ENCODE measurements around the gene STEAP1B. TPM values are rescaled to one million over a fixed set of nuclear protein-coding genes. Genes with fewer than 3 reads are reported as not detected.

The STEAP1B gene
- total RNA-seq, 1 experiment from 2014 or later = 3.2 TPM

GRCh38 chr7:22427855-22428254 is 72.1 kb downstream of the STEAP1B start:
- no peaks in the 10 kb centered on the region for H3K79me2 ChIP-seq (ENCODE audit: insufficient read depth, low read length)
- no peak overlapping the region for H3K56ac ChIP-seq (ENCODE audit: insufficient read length, low read depth, low read length)
- Mint-ChIP-seq H3K27me3 (ENCODE audit: low read depth) (no peaks in the 10 kb centered on the region), H3K27ac (no peak overlapping the region), H3K36me3 (ENCODE audit: insufficient read depth in 1 of 3, low read depth in 3 of 3) (0 out of 7 replicates have a peak, but pooled peaks cover 0 to 1% (median 0%) of the 10 kb centered on the region in 3 experiments), H3K4me3 (no peak overlapping the region), H3K4me1 (peaks cover 16 to 17% of the 10 kb centered on the region in 2 experiments), H3K9me3 (no peaks in the 10 kb centered on the region)
- H3K9me3 ChIP-seq (ENCODE audit: control insufficient read depth, low read depth, low read length) = no peaks in the 10 kb centered on the region
- no peaks in the 10 kb centered on the region for H4K20me1 ChIP-seq (ENCODE audit: control insufficient read depth, insufficient read depth, insufficient read length)
- H3K4me2 ChIP-seq (ENCODE audit: insufficient read depth, insufficient read length, low read length) = no peak overlapping the region
- WGBS (ENCODE audit: extremely low coverage, insufficient read length, low lambda C conversion rate) = no CpG with 5 or more reads among the region's 2 CpGs
- H3K23me2 ChIP-seq (ENCODE audit: insufficient read length, low read depth, low read length, poor library complexity, severe bottlenecking) = no peaks in the 10 kb centered on the region
- no peak for TF ChIP-seq CTCF (conservative IDR thresholded peaks at IDR 0.05)
- H2BK15ac ChIP-seq (ENCODE audit: low read depth, low read length) = no peak overlapping the region
- no peak overlapping the region for H4K5ac ChIP-seq (ENCODE audit: insufficient read length, low read depth, low read length)
- no peak overlapping the region for H3K18ac ChIP-seq (ENCODE audit: insufficient read length, low read depth, low read length)
- H2AK5ac ChIP-seq (ENCODE audit: insufficient read length, low read length) = no peak overlapping the region
- no peak for DNase-seq
- H2BK20ac ChIP-seq (ENCODE audit: low read depth, low read length, poor library complexity, severe bottlenecking) = no peak overlapping the region
- no peaks in the 10 kb centered on the region for H3K79me1 ChIP-seq (ENCODE audit: insufficient read depth, low read depth, low read length, poor library complexity, severe bottlenecking)
- H2AFZ ChIP-seq (ENCODE audit: low read length) = no peak overlapping the region
- H3K4me1 ChIP-seq (ENCODE audit: insufficient read depth, low read length) = no peaks in the 10 kb centered on the region; the same call in 1 of the 2 replicates
- H4K91ac ChIP-seq (ENCODE audit: insufficient read length, low read depth, low read length) = no peak overlapping the region
- H3K27me3 ChIP-seq (ENCODE audit: insufficient read depth, low read length) = no peaks in the 10 kb centered on the region
- no peak overlapping the region for H2BK5ac ChIP-seq (ENCODE audit: insufficient read length, low read length)
- H3K4ac ChIP-seq (ENCODE audit: low read depth, low read length) = no peak overlapping the region
- no peak overlapping the region for H3K9ac ChIP-seq (ENCODE audit: extremely low read depth, insufficient read length, low read length)
- H4K8ac ChIP-seq (replicated peaks; ENCODE audit: insufficient read length, low read depth, low read length) = no peak overlapping the region
- H3K23ac ChIP-seq (ENCODE audit: insufficient read length, low read depth, low read length) = no peak overlapping the region
- H2BK12ac ChIP-seq (ENCODE audit: insufficient read length, low read depth, low read length) = no peak overlapping the region
- no peak overlapping the region for H3K27ac ChIP-seq (ENCODE audit: insufficient read length, low read depth, low read length)
- no peak overlapping the region for H3T11ph ChIP-seq (ENCODE audit: low read length)
- H3K14ac ChIP-seq (ENCODE audit: insufficient read depth, low read length) = no peak overlapping the region
- no peak overlapping the region for H2BK120ac ChIP-seq (ENCODE audit: low read depth, low read length, poor library complexity, severe bottlenecking)
